SH-SY5Y (cell line): Measurements from ENCODE around the gene LRRC25.

Experiments
- GATA2 ChIP-seq: IDR thresholded peaks from 2 replicates; pipeline ENCODE4 v1.6.1; 2011; ENCODE audit warnings: mild to moderate bottlenecking, low read depth, low read length
- GATA3 ChIP-seq: IDR thresholded peaks from 2 replicates; pipeline ENCODE4 v1.6.1; 2011; ENCODE audit warnings: low read depth, mild to moderate bottlenecking, low read length, moderate library complexity

DNA sequence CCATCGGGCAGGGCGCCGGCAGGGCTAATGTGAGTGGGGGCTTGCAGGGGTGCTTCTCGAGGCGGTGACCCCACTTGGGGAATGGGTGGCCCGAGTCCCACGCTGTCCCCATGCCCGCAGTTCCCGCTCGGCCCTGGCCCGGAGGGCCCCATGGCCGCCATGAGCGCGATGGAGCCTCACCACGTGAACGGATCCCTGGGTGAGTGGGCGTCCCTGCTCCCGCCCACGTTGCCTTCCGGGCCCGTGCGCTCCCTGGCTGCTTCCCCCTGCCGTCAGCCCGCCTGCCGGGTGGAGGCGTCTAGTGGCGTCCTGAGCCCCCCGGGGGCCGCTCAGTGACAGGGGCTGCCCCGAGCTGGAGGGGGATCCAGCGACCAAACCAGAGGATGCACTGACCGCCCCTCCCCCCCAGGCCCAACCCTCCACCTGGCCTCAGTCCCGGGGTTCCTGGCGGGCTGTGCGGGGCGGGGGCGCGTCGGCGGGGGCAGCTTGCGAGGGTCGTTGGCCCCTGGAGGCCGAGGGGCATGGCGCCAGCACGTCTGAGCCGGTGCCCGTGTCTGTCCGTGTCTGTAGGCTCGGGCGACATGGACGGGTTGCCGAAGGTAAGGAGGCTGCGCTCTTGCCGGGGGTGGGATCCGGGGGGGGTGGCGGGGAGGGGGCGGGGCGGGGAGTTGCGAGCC lies 35.7 kb upstream of the LRRC25 start:
- TF ChIP-seq GATA3 (no peak), GATA2 (no peak)
